ENCODE results near the gene CLCA2. TPM values are rescaled to one million over a fixed set of nuclear protein-coding genes. Genes with fewer than 3 reads are reported as not detected.

Gene CLCA2
- polyA plus RNA-seq, 1 donor (not counting 4 experiments of a cell fraction or from before 2014, with no cell fraction given) = 407 TPM

GRCh38 chr1:86445919-86446318 lies 21.9 kb downstream of the CLCA2 start:
- FAIRE-seq = no peak
- Histone ChIP-seq H3K4me3 (ENCODE audit: control insufficient read depth in 2 of 3, extremely low read depth in 1 of 3, insufficient read depth in 2 of 3, low read depth in 1 of 3, low read length in 3 of 3) (no peak overlapping the region), H3K4me2 (ENCODE audit: control insufficient read depth, extremely low read depth, insufficient read depth, low read depth, low read length) (no peak overlapping the region), H3K27ac (ENCODE audit: control insufficient read depth, insufficient read depth, low read length) (no peak overlapping the region), H2AFZ (ENCODE audit: control insufficient read depth, low read length) (no peak overlapping the region), H4K20me1 (ENCODE audit: control insufficient read depth, extremely low read depth, insufficient read depth, low read length) (no peaks in the 10 kb centered on the region), H3K9me1 (ENCODE audit: control insufficient read depth, extremely low read depth, insufficient read depth, low read length) (no peaks in the 10 kb centered on the region), H3K79me2 (ENCODE audit: control insufficient read depth, insufficient read depth, low read length) (no peaks in the 10 kb centered on the region), H3K27me3 (ENCODE audit: control insufficient read depth, extremely low read depth, insufficient read depth, low read length) (no peaks in the 10 kb centered on the region), H3K9me3 (ENCODE audit: control insufficient read depth, low read depth, low read length) (no peaks in the 10 kb centered on the region), H3K9ac (ENCODE audit: control insufficient read depth, extremely low read depth, insufficient read depth, low read length) (no peak overlapping the region), H3K36me3 (ENCODE audit: control insufficient read depth in 2 of 2, extremely low read depth in 1 of 2, insufficient read depth in 2 of 2, low read length in 2 of 2) (peaks cover 24 to 27% of the 10 kb centered on the region in 2 experiments), H3K4me1 (ENCODE audit: control insufficient read depth, extremely low read depth, insufficient read depth, low read length) (no peaks in the 10 kb centered on the region)
- TF ChIP-seq CTCF (optimal IDR thresholded peaks at IDR 0.05 in 1 of 3, IDR thresholded peaks at IDR 0.05 in 1 of 3, conservative IDR thresholded peaks at IDR 0.05 in 1 of 3; ENCODE audit: extremely low read depth in 1 of 3, insufficient read depth in 2 of 3, low read length in 3 of 3) (no peak), EZH2 (IDR thresholded peaks at IDR 0.05; ENCODE audit: low read length) (no peak)
- dilution Hi-C loops (cut with MboI; ENCODE audit: extremely low pct_ligation_motif_present, low sequenced_read_pairs) = no loop called here
- DNase-seq (ENCODE audit: low read depth, low spot score) = no peak

GRCh38 chr1:86447198-86447790 lies 23.3 kb downstream of the CLCA2 start:
- H3K9ac ChIP-seq (ENCODE audit: control insufficient read depth, extremely low read depth, insufficient read depth, low read length) = no peak overlapping the region
- no peak for FAIRE-seq
- H3K4me3 ChIP-seq (ENCODE audit: control insufficient read depth in 2 of 3, extremely low read depth in 1 of 3, insufficient read depth in 2 of 3, low read depth in 1 of 3, low read length in 3 of 3) = no peak overlapping the region
- H2AFZ ChIP-seq (ENCODE audit: control insufficient read depth, low read length) = no peak overlapping the region
- TF ChIP-seq EZH2 (IDR thresholded peaks at IDR 0.05; ENCODE audit: low read length) (no peak), CTCF (optimal IDR thresholded peaks at IDR 0.05 in 1 of 3, IDR thresholded peaks at IDR 0.05 in 1 of 3, conservative IDR thresholded peaks at IDR 0.05 in 1 of 3; ENCODE audit: extremely low read depth in 1 of 3, insufficient read depth in 2 of 3, low read length in 3 of 3) (no peak)
- H3K36me3 ChIP-seq (ENCODE audit: control insufficient read depth in 2 of 2, extremely low read depth in 1 of 2, insufficient read depth in 2 of 2, low read length in 2 of 2) = peaks cover 23 to 27% of the 10 kb centered on the region in 2 experiments
- no peak overlapping the region for H3K27ac ChIP-seq (ENCODE audit: control insufficient read depth, insufficient read depth, low read length)
- H3K79me2 ChIP-seq (ENCODE audit: control insufficient read depth, insufficient read depth, low read length) = no peaks in the 10 kb centered on the region
- no peaks in the 10 kb centered on the region for H3K4me1 ChIP-seq (ENCODE audit: control insufficient read depth, extremely low read depth, insufficient read depth, low read length)
- DNase-seq (ENCODE audit: low read depth, low spot score) = no peak
- no peaks in the 10 kb centered on the region for H3K9me3 ChIP-seq (ENCODE audit: control insufficient read depth, low read depth, low read length)
- H4K20me1 ChIP-seq (ENCODE audit: control insufficient read depth, extremely low read depth, insufficient read depth, low read length) = no peaks in the 10 kb centered on the region
- H3K4me2 ChIP-seq (ENCODE audit: control insufficient read depth, extremely low read depth, insufficient read depth, low read depth, low read length) = no peak overlapping the region
- H3K27me3 ChIP-seq (ENCODE audit: control insufficient read depth, extremely low read depth, insufficient read depth, low read length) = no peaks in the 10 kb centered on the region
- dilution Hi-C loops (cut with MboI; ENCODE audit: extremely low pct_ligation_motif_present, low sequenced_read_pairs) = no loop called here
- H3K9me1 ChIP-seq (ENCODE audit: control insufficient read depth, extremely low read depth, insufficient read depth, low read length) = no peaks in the 10 kb centered on the region

Measured in keratinocyte (primary cell).